Endothelial cell of umbilical vein (primary cell): Measurements from ENCODE around the gene SUMO4. TPM values are rescaled to one million over a fixed set of nuclear protein-coding genes. Genes with fewer than 3 reads are reported as not detected.

Experiments used
- BruUV-seq: library from RNA; stranded (reverse); fragments of 400-500 nt; replicated peaks from 2 replicates; lab custom pipeline; 2021; lab: Mats Ljungman, UMichigan
- CTCF ChIA-PET: fragments of 300-600, 350-600 bp; sonication (Branson Sonifier 250); formaldehyde crosslinking; loops from one replicate; lab custom pipeline; 2021; ENCODE audit warnings: antibody characterized with exemption, inconsistent platforms; lab: Charles Lee
- POLR2A ChIA-PET: fragments of 300-600, 350-600 bp; sonication (Branson Sonifier 250); formaldehyde crosslinking; loops from one replicate; lab custom pipeline; 2021; ENCODE audit warnings: antibody characterized with exemption, inconsistent platforms; lab: Charles Lee
- DNase-seq: peaks from one replicate; pipeline ENCODE4 v3.0.0-alpha.2; 2011; ENCODE audit warnings: low read depth, low spot score
- FAIRE-seq: peaks from 2 replicates; lab custom pipeline; 2011; peaks lifted over from hg19 to GRCh38; lab: Jason Lieb, UNC
- H2AFZ ChIP-seq: 2 replicates; pipeline ENCODE4 v1.6.0; 2012; ENCODE audit warnings: low read depth, low read length, control low read depth, inconsistent platforms
- H3K27ac ChIP-seq: 2 replicates; pipeline ENCODE4 v1.5.1; 2011; ENCODE audit warnings: low read depth, mild to moderate bottlenecking, control low read depth, low read length, moderate library complexity; ENCODE audit not compliant: insufficient read depth
- H3K27me3 ChIP-seq, 2 experiments: 2 replicates each; pipeline versions ENCODE4 v1.6.0 to v1.6.1; 2011; ENCODE audit warnings: low read length in 2 of 2, mixed read lengths in 1 of 2; ENCODE audit not compliant: control insufficient read depth in 2 of 2, insufficient read depth in 2 of 2
- H3K36me3 ChIP-seq, 2 experiments: 2 replicates in 1 of 2; 3 replicates in 1 of 2; pipeline ENCODE4 v1.5.1; 2011; ENCODE audit warnings: low read length in 2 of 2, mild to moderate bottlenecking in 1 of 2, moderate library complexity in 1 of 2; ENCODE audit not compliant: control insufficient read depth in 2 of 2, insufficient read depth in 2 of 2; ENCODE audit errors: extremely low read depth in 1 of 2
- H3K4me1 ChIP-seq: 3 replicates; pipeline ENCODE4 v1.5.1; 2011; ENCODE audit warnings: mild to moderate bottlenecking, low read length; ENCODE audit not compliant: control insufficient read depth, insufficient read depth; ENCODE audit errors: extremely low read depth
- H3K4me2 ChIP-seq: 2 replicates; pipeline ENCODE4 v1.6.1; 2011; ENCODE audit warnings: low read length, control low read depth, mixed read lengths; ENCODE audit not compliant: insufficient read depth
- H3K4me3 ChIP-seq, 3 experiments: fragments of 200-600 bp in 1 of 3; sonication (generic), shearing (Covaris generic) in 1 of 3; replicated peaks in 1 of 3; 2 replicates each; pipeline ENCODE4 v1.5.1; 2011 to 2016; ENCODE audit warnings: control low read depth in 3 of 3, low read length in 3 of 3, mild to moderate bottlenecking in 2 of 3, inconsistent platforms in 1 of 3, low read depth in 1 of 3, moderate library complexity in 1 of 3; ENCODE audit not compliant: insufficient read depth in 1 of 3
- H3K79me2 ChIP-seq: 2 replicates; pipeline ENCODE4 v1.6.0; 2012; ENCODE audit warnings: low read length, inconsistent platforms; ENCODE audit not compliant: control insufficient read depth, insufficient read depth
- H3K9ac ChIP-seq: replicated peaks from 2 replicates; pipeline ENCODE3; 2011; ENCODE audit warnings: low read length, control low read depth; ENCODE audit not compliant: insufficient read depth; ENCODE audit errors: extremely low read depth
- H3K9me1 ChIP-seq: replicated peaks from 3 replicates; pipeline ENCODE4 v1.6.0; 2011; ENCODE audit warnings: mild to moderate bottlenecking, low read length; ENCODE audit not compliant: control insufficient read depth, insufficient read depth; ENCODE audit errors: extremely low read depth
- H3K9me3 ChIP-seq: replicated peaks from 2 replicates; pipeline ENCODE4 v1.5.1; 2012; ENCODE audit warnings: low read length, inconsistent platforms; ENCODE audit not compliant: control insufficient read depth, insufficient read depth
- H4K20me1 ChIP-seq: replicated peaks from 2 replicates; pipeline ENCODE3; 2011; ENCODE audit warnings: mild to moderate bottlenecking, low read length; ENCODE audit not compliant: control insufficient read depth, insufficient read depth; ENCODE audit errors: extremely low read depth
- CTCF ChIP-seq, 2 donors: IDR thresholded peaks; 1 replicate in 1 of 2; 2 replicates in 1 of 2; pipeline ENCODE4 v1.5.1; 2011; ENCODE audit warnings: low read length in 2 of 2, mild to moderate bottlenecking in 2 of 2, moderate library complexity in 2 of 2, control low read depth in 1 of 2, inconsistent platforms in 1 of 2, low read depth in 1 of 2; ENCODE audit not compliant: insufficient read depth in 1 of 2; ENCODE audit errors: extremely low read depth in 1 of 2
- EZH2 ChIP-seq: IDR thresholded peaks from 2 replicates; pipeline ENCODE4 v1.6.1; 2012; ENCODE audit warnings: borderline replicate concordance, low read depth, mild to moderate bottlenecking, moderate library complexity, low read length, inconsistent platforms; ENCODE audit not compliant: severe bottlenecking
- FOS ChIP-seq: IDR thresholded peaks from 2 replicates; pipeline ENCODE4 v1.6.1; 2011; ENCODE audit warnings: mild to moderate bottlenecking, low read length, moderate library complexity, borderline replicate concordance; ENCODE audit not compliant: insufficient read depth
- GATA2 ChIP-seq: IDR thresholded peaks from 2 replicates; pipeline ENCODE4 v1.7.0; 2011; ENCODE audit warnings: low read depth, mild to moderate bottlenecking, moderate library complexity, mixed read lengths, low read length; ENCODE audit not compliant: insufficient read length, insufficient read depth
- JUN ChIP-seq: IDR thresholded peaks from 2 replicates; pipeline ENCODE4 v1.6.1; 2011; ENCODE audit warnings: borderline replicate concordance, low read depth; ENCODE audit not compliant: insufficient read length, insufficient read depth
- MAX ChIP-seq: IDR thresholded peaks from 2 replicates; pipeline ENCODE4 v1.6.1; 2011; ENCODE audit not compliant: insufficient read depth, insufficient read length
- MYC ChIP-seq: IDR thresholded peaks from one replicate; pipeline ENCODE4 v1.6.1; 2011; ENCODE audit warnings: mild to moderate bottlenecking, low read depth, low read length
- POLR2A ChIP-seq: IDR thresholded peaks from 2 replicates; pipeline ENCODE4 v1.6.1; 2012; ENCODE audit warnings: low read depth, mild to moderate bottlenecking, control low read depth, low read length
- POLR2AphosphoS5 ChIP-seq: IDR thresholded peaks from 2 replicates; pipeline ENCODE4 v1.6.1; 2012; ENCODE audit warnings: low read depth, mild to moderate bottlenecking, control low read depth, low read length, moderate library complexity; ENCODE audit not compliant: insufficient read depth
- dilution Hi-C: fragments of 300-500 bp; cut with MboI; formaldehyde crosslinking; loops from one replicate; pipeline ENCODE4 v1.15.0; 2019; ENCODE audit warnings: low sequenced_read_pairs; ENCODE audit not compliant: extremely low pct_ligation_motif_present
- intact Hi-C: fragments of 100-400 bp; cut with micrococcal nuclease; formaldehyde crosslinking; loops from one replicate; pipeline ENCODE4 v1.10.0; 2022
- polyA plus RNA-seq, 4 experiments: library from polyadenylated mRNA; depleted of rRNA in 3 of 4; stranded (reverse) in 3 of 4; unstranded in 1 of 4; fragments of >200 nt; gene quantifications; 2 replicates each; pipeline versions ENCODE4 v1.2.1 to v1.2.3, GENCODE V29; 2011 to 2012; ENCODE audit warnings: missing spikeins in 1 of 4
- total RNA-seq: library from RNA; stranded (reverse); gene quantifications from 2 replicates; pipeline ENCODE4 v1.2.3, GENCODE V29; 2021

SUMO4 gene
- total and polyA plus RNA-seq, 2 donors (not counting 3 experiments of a cell fraction or from before 2014, with no cell fraction given), result 0.10 to 2.6 TPM

GRCh38 chr6:149423964-149424440 is 23.9 kb downstream of the SUMO4 start:
- POLR2A ChIA-PET, result no interaction called here
- CTCF ChIA-PET, result interaction anchor here (1.3 to 2.4 kb wide), 5 partner anchors 8 to 396 kb away, joined by 4 to 9 read pairs (median 5); no protein-coding TSS in a partner anchor
- FAIRE-seq, result no peak
- H2AFZ ChIP-seq, result no peak overlapping the region
- no peaks in the 10 kb centered on the region for H4K20me1 ChIP-seq
- no peaks in the 10 kb centered on the region for H3K79me2 ChIP-seq
- no peak overlapping the region for H3K27ac ChIP-seq
- dilution Hi-C loops, result no loop called here
- H3K4me2 ChIP-seq, result no peak overlapping the region
- H3K9me3 ChIP-seq, result no peaks in the 10 kb centered on the region
- TF ChIP-seq GATA2 (no peak), EZH2 (peak; percentile 31)
- no TSS peak for BruUV-seq
- no peaks in the 10 kb centered on the region for H3K4me1 ChIP-seq
- H3K9me1 ChIP-seq, result no peaks in the 10 kb centered on the region
- no peak for DNase-seq
- H3K4me3 ChIP-seq, result no peak overlapping the region
- peaks cover 2 to 13% of the 10 kb centered on the region in 2 experiments for H3K27me3 ChIP-seq
- H3K9ac ChIP-seq, result no peak overlapping the region
- intact Hi-C loops, result no loop called here
- no peaks in the 10 kb centered on the region for H3K36me3 ChIP-seq

- H3K4me3 ChIP-seq, result no peak overlapping the region
- no peaks in the 10 kb centered on the region for H3K9me1 ChIP-seq
- H3K36me3 ChIP-seq, result no peaks in the 10 kb centered on the region
- dilution Hi-C loops (no loop called here), intact Hi-C loops (no loop called here)
- H2AFZ ChIP-seq, result no peak overlapping the region
- no peaks in the 10 kb centered on the region for H3K79me2 ChIP-seq
- ChIA-PET CTCF (interaction anchor here (1.3 to 2.4 kb wide), 2 partner anchors 8 to 397 kb away, joined by 5 to 9 read pairs; no protein-coding TSS in a partner anchor), POLR2A (interaction anchor here (0.6 kb wide), 1 partner anchor 10 kb away, joined by 3 read pairs; no protein-coding TSS in a partner anchor)
- no peak overlapping the region for H3K27ac ChIP-seq
- FAIRE-seq (no peak), DNase-seq (no peak)
- H4K20me1 ChIP-seq, result no peaks in the 10 kb centered on the region
- no peaks in the 10 kb centered on the region for H3K9me3 ChIP-seq
- H3K4me1 ChIP-seq, result no peaks in the 10 kb centered on the region
- no peak overlapping the region for H3K4me2 ChIP-seq
- TF ChIP-seq CTCF (IDR thresholded peaks at IDR 0.05; ENCODE audit: extremely low read depth in 1 of 2, insufficient read depth in 1 of 2, low read depth in 1 of 2, low read length in 2 of 2) (no peak), FOS (no peak), POLR2AphosphoS5 (no peak), POLR2A (no peak), EZH2 (no peak), GATA2 (no peak), JUN (no peak), MAX (no peak), MYC (no peak)
- H3K9ac ChIP-seq, result no peak overlapping the region
- no TSS peak for BruUV-seq
- H3K27me3 ChIP-seq, result peaks cover 2 to 13% of the 10 kb centered on the region in 2 experiments
Observed at GRCh38 chr6:149425224-149425623, 25.2 kb downstream of the SUMO4 start.
